ENCODE data around the gene ATP2B2. TPM values are rescaled to one million over a fixed set of nuclear protein-coding genes. Genes with fewer than 3 reads are reported as not detected.

Gene ATP2B2
- total and polyA plus RNA-seq, 2 of the 8 experiments (the other 6 are each of a cell fraction or from before 2014, with no cell fraction given), result 0.14 to 1.2 TPM

DNA sequence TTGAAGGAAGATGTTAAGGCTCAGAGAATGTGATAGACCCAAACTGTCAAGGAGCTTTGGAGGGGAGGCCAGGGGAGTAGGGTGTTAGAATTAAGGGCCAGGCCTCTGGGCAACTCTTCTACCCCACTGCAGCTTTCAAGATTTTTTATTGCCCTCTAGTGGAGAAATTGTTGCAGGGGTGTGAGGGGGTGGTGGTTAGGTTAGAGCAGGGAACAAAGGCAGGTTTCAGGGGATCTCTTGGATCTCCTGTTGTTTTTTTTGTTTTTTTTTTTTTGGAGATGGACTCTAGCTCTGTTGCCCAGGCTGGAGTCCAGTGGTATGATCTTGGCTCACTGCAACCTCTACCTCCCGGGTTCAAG, 183.1 kb downstream of the ATP2B2 start:
- FAIRE-seq (peak; percentile 7), DNase-seq (ENCODE audit: low read depth in 1 of 2, low spot score in 2 of 2) (no peak)
- Histone ChIP-seq H3K4me3 (ENCODE audit: extremely low read depth in 1 of 4, insufficient read depth in 2 of 4, low read depth in 3 of 4, low read length in 4 of 4) (no peak overlapping the region), H2AFZ (ENCODE audit: low read length) (no peak overlapping the region), H3K79me2 (ENCODE audit: control insufficient read depth in 1 of 2, insufficient read depth in 2 of 2, low read length in 2 of 2) (peaks cover 11 to 25% of the 10 kb centered on the region in 2 experiments), H2BK5ac (ENCODE audit: low read depth, low read length) (no peak overlapping the region), H2BK12ac (ENCODE audit: low read depth, low read length) (0 out of 2 replicates have a peak overlapping the region, but pooled peaks have one; percentile 29), H3K14ac (ENCODE audit: insufficient read length) (no peak overlapping the region), H2BK20ac (ENCODE audit: low read length) (no peak overlapping the region), H3K4me2 (ENCODE audit: insufficient read depth in 1 of 2, low read depth in 2 of 2, low read length in 2 of 2) (no peak overlapping the region), H2BK120ac (replicated peaks; ENCODE audit: low read depth, low read length) (no peak overlapping the region), H3K9ac (replicated peaks in 1 of 4; ENCODE audit: extremely low read depth in 1 of 4, low read depth in 3 of 4, low read length in 3 of 4) (no peak overlapping the region), H3K27me3 (replicated peaks in 1 of 4; ENCODE audit: control insufficient read depth in 3 of 4, extremely low read depth in 1 of 4, insufficient read depth in 3 of 4, low read length in 3 of 4) (peaks cover 0 to 4% (median 0%) of the 10 kb centered on the region in 4 experiments; a peak in 2 of 7 replicates), H3K9me3 (ENCODE audit: insufficient read depth in 2 of 2, low read depth in 1 of 2, low read length in 1 of 2) (no peaks in the 10 kb centered on the region), H3K23me2 (ENCODE audit: low read depth, low read length) (peaks cover 7% of the 10 kb centered on the region; the same call in 1 of the 2 replicates), H4K20me1 (replicated peaks in 1 of 2; ENCODE audit: control insufficient read depth in 1 of 2, insufficient read depth in 2 of 2, low read length in 2 of 2) (peaks cover 3 to 4% of the 10 kb centered on the region in 2 experiments), H3K56ac (replicated peaks; ENCODE audit: insufficient read length, low read depth, low read length) (no peak overlapping the region), H3K23ac (ENCODE audit: insufficient read length) (no peak overlapping the region), H2BK15ac (ENCODE audit: low read length) (peak overlapping the region; percentile 36; the same call in 1 of the 2 replicates), H3K36me3 (ENCODE audit: control insufficient read depth in 2 of 4, insufficient read depth in 4 of 4, low read length in 3 of 4) (peaks cover 6 to 15% (median 14%) of the 10 kb centered on the region in 4 experiments), H4K91ac (replicated peaks; ENCODE audit: insufficient read length, low read length) (no peak overlapping the region), H3K4me1 (replicated peaks in 1 of 4; ENCODE audit: control insufficient read depth in 3 of 4, insufficient read depth in 4 of 4, low read length in 3 of 4) (peaks cover 0 to 4% (median 3%) of the 10 kb centered on the region in 4 experiments; a peak in 5 of 7 replicates), H3K79me1 (ENCODE audit: low read depth, low read length) (peaks cover 4% of the 10 kb centered on the region; the same call in 1 of the 2 replicates), H3K18ac (ENCODE audit: extremely low read depth, low read length) (no peak overlapping the region), H4K8ac (ENCODE audit: extremely low read depth, insufficient read depth, low read length) (0 out of 2 replicates have a peak overlapping the region, but pooled peaks have one; percentile 19), H3K27ac (ENCODE audit: low read depth, low read length) (no peak overlapping the region), H3K4ac (replicated peaks; ENCODE audit: insufficient read length, low read depth, low read length) (no peak overlapping the region), H2AK5ac (ENCODE audit: low read depth, low read length) (no peak overlapping the region), H4K5ac (ENCODE audit: insufficient read length, low read depth, low read length) (no peak overlapping the region)
- TF ChIP-seq PHF8 (conservative IDR thresholded peaks at IDR 0.05; ENCODE audit: low read depth, low read length), result no peak
- TF ChIP-seq ZNF274 (IDR thresholded peaks at IDR 0.05; ENCODE audit: borderline replicate concordance, extremely low read depth, low read length), result no peak
- TF ChIP-seq, protein P1, sequence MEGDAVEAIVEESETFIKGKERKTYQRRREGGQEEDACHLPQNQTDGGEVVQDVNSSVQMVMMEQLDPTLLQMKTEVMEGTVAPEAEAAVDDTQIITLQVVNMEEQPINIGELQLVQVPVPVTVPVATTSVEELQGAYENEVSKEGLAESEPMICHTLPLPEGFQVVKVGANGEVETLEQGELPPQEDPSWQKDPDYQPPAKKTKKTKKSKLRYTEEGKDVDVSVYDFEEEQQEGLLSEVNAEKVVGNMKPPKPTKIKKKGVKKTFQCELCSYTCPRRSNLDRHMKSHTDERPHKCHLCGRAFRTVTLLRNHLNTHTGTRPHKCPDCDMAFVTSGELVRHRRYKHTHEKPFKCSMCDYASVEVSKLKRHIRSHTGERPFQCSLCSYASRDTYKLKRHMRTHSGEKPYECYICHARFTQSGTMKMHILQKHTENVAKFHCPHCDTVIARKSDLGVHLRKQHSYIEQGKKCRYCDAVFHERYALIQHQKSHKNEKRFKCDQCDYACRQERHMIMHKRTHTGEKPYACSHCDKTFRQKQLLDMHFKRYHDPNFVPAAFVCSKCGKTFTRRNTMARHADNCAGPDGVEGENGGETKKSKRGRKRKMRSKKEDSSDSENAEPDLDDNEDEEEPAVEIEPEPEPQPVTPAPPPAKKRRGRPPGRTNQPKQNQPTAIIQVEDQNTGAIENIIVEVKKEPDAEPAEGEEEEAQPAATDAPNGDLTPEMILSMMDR (IDR thresholded peaks at IDR 0.05; ENCODE audit: control extremely low read depth in 1 of 3, insufficient read depth in 1 of 3, low read depth in 1 of 3, low read length in 3 of 3), result peak in 2 of 3 experiments; percentile 48 to 57; a peak in 3 of 4 replicates
- TF ChIP-seq POU5F1 (IDR thresholded peaks at IDR 0.05; ENCODE audit: low read depth, low read length), result no peak
- TF ChIP-seq EGR1 (IDR thresholded peaks at IDR 0.05; ENCODE audit: borderline replicate concordance, low read depth, low read length), result 0 out of 2 replicates have a peak, but pooled peaks have one; percentile 45
- no peak for TF ChIP-seq SUZ12 (IDR thresholded peaks at IDR 0.05; ENCODE audit: low read length)
- TF ChIP-seq MAFK (IDR thresholded peaks at IDR 0.05; ENCODE audit: low read depth, low read length), result no peak
- peak; percentile 49 to 57 for TF ChIP-seq RAD21 (IDR thresholded peaks at IDR 0.05 in 1 of 2, conservative IDR thresholded peaks at IDR 0.05 in 1 of 2; ENCODE audit: low read depth in 2 of 2, low read length in 2 of 2)
- ChIA-PET POLR2A (ENCODE audit: partially characterized antibody) (interaction anchor here (1.2 to 2.1 kb wide), 2 partner anchors 74 to 180 kb away, joined by 3 to 6 read pairs; partner anchors contain the start of genes TATDN2 and VHL), CTCF (ENCODE audit: partially characterized antibody) (interaction anchor here (0.9 to 2.6 kb wide), 17 partner anchors 8 to 563 kb away, joined by 3 to 12 read pairs (median 3); no protein-coding TSS in a partner anchor)
- 78% methylated on average over 1 of the region's 1 CpG; no CpG with 5 or more reads in 1 of the 2 experiments for WGBS, 2 experiments (ENCODE audit: extremely low coverage in 1 of 2, insufficient coverage in 1 of 2, insufficient read length in 1 of 2, insufficient replicate concordance in 2 of 2, low coverage in 1 of 2, low lambda C conversion rate in 2 of 2, missing lambda C conversion rate in 1 of 2)

Measured in H1 (cell line).